Neuronal stem cell (in vitro differentiated cells): ENCODE measurements around the gene MPRIP.

ENCODE experiments used
- DNase-seq: peaks from one replicate; pipeline ENCODE4 v3.0.0-alpha.2; 2013; ENCODE audit warnings: low spot score
- H2AFZ ChIP-seq: one replicate; pipeline ENCODE4 v1.6.1; 2013; ENCODE audit warnings: mild to moderate bottlenecking, low read length, inconsistent platforms
- H2AK5ac ChIP-seq: 2 replicates; pipeline ENCODE4 v1.6.1; 2013; ENCODE audit warnings: low read depth, mild to moderate bottlenecking, inconsistent platforms, low read length, moderate library complexity, mixed read lengths
- H2BK120ac ChIP-seq: 2 replicates; pipeline ENCODE4 v1.6.1; 2013; ENCODE audit warnings: low read depth, mild to moderate bottlenecking, inconsistent platforms, low read length, moderate library complexity, mixed read lengths
- H2BK12ac ChIP-seq: one replicate; pipeline ENCODE4 v1.6.1; 2013; ENCODE audit warnings: low read length, inconsistent platforms
- H2BK15ac ChIP-seq: 2 replicates; pipeline ENCODE4 v1.6.1; 2013; ENCODE audit warnings: mild to moderate bottlenecking, low read length, inconsistent platforms, mixed read lengths
- H2BK5ac ChIP-seq: one replicate; pipeline ENCODE4 v1.6.1; 2013; ENCODE audit warnings: inconsistent platforms, mild to moderate bottlenecking, low read length, moderate library complexity
- H3K14ac ChIP-seq: one replicate; pipeline ENCODE4 v1.6.1; 2013; ENCODE audit warnings: low read length, inconsistent platforms
- H3K18ac ChIP-seq: 2 replicates; pipeline ENCODE4 v1.6.1; 2013; ENCODE audit warnings: low read length, inconsistent platforms
- H3K23ac ChIP-seq: 2 replicates; pipeline ENCODE4 v1.6.1; 2013; ENCODE audit warnings: low read depth, mild to moderate bottlenecking, mixed read lengths, low read length, inconsistent platforms; ENCODE audit not compliant: poor library complexity
- H3K27ac ChIP-seq: replicated peaks from 3 replicates; pipeline ENCODE4 v1.5.1; 2013; ENCODE audit warnings: low read length, inconsistent platforms
- H3K27me3 ChIP-seq, 3 experiments: 2 replicates each; pipeline ENCODE4 v1.6.1; 2013; ENCODE audit warnings: low read length in 3 of 3, mild to moderate bottlenecking in 2 of 3, inconsistent platforms in 1 of 3, low read depth in 1 of 3, mixed read lengths in 1 of 3, moderate library complexity in 1 of 3; ENCODE audit not compliant: control insufficient read depth in 3 of 3, insufficient read depth in 3 of 3
- H3K36me3 ChIP-seq, 2 donors: replicated peaks in 1 of 2; 2 replicates each; pipeline ENCODE4 v1.6.1; 2013; ENCODE audit warnings: low read length in 2 of 2; ENCODE audit not compliant: control insufficient read depth in 2 of 2, insufficient read depth in 2 of 2
- H3K4ac ChIP-seq: 2 replicates; pipeline ENCODE4 v1.6.1; 2013; ENCODE audit warnings: inconsistent platforms, mild to moderate bottlenecking, low read length, moderate library complexity
- H3K4me1 ChIP-seq, 2 donors: 1 replicate in 1 of 2; 2 replicates in 1 of 2; pipeline ENCODE4 v1.6.1; 2013; ENCODE audit warnings: low read length in 2 of 2, low read depth in 1 of 2; ENCODE audit not compliant: control insufficient read depth in 2 of 2, insufficient read depth in 1 of 2
- H3K4me2 ChIP-seq: one replicate; pipeline ENCODE4 v1.6.1; 2013; ENCODE audit warnings: mild to moderate bottlenecking, low read length, inconsistent platforms; ENCODE audit not compliant: insufficient read depth, poor library complexity, severe bottlenecking
- H3K4me3 ChIP-seq, 2 donors: 2 replicates each; pipeline ENCODE4 v1.5.1; 2013; ENCODE audit warnings: low read length in 2 of 2, mild to moderate bottlenecking in 2 of 2, inconsistent platforms in 1 of 2, moderate library complexity in 1 of 2
- H3K79me1 ChIP-seq: one replicate; pipeline ENCODE4 v1.6.1; 2013; ENCODE audit warnings: low read depth, mild to moderate bottlenecking, inconsistent platforms, low read length, moderate library complexity
- H3K9ac ChIP-seq: one replicate; pipeline ENCODE4 v1.6.1; 2013; ENCODE audit warnings: mild to moderate bottlenecking, low read depth, low read length, inconsistent platforms; ENCODE audit not compliant: poor library complexity
- H3K9me3 ChIP-seq, 2 donors: replicated peaks in 1 of 2; 2 replicates each; pipeline versions ENCODE3 to v1.6.1; 2013; ENCODE audit warnings: low read length in 2 of 2, mild to moderate bottlenecking in 2 of 2, inconsistent platforms in 1 of 2, low read depth in 1 of 2, mixed read lengths in 1 of 2, moderate library complexity in 1 of 2; ENCODE audit not compliant: control insufficient read depth in 2 of 2, insufficient read depth in 1 of 2
- H4K8ac ChIP-seq: one replicate; pipeline ENCODE4 v1.6.1; 2013; ENCODE audit warnings: low read depth, mild to moderate bottlenecking, inconsistent platforms, low read length, moderate library complexity
- H4K91ac ChIP-seq: one replicate; pipeline ENCODE4 v1.6.1; 2013; ENCODE audit warnings: low read length, low read depth, mild to moderate bottlenecking, inconsistent platforms; ENCODE audit not compliant: poor library complexity
- WGBS, 2 donors: extraction: QIAGEN DNeasy Blood & Tissue Kit; methylation state at CpG; one replicate each; pipeline ENCODE4 v1.1.7; 2013; ENCODE audit warnings: missing lambda C conversion rate in 2 of 2, mixed read lengths in 1 of 2; ENCODE audit not compliant: insufficient read length in 2 of 2, insufficient replicate concordance in 1 of 2; ENCODE audit errors: extremely low coverage in 2 of 2; 5-methylcytosine and 5-hydroxymethylcytosine counted together

MPRIP gene

DNA sequence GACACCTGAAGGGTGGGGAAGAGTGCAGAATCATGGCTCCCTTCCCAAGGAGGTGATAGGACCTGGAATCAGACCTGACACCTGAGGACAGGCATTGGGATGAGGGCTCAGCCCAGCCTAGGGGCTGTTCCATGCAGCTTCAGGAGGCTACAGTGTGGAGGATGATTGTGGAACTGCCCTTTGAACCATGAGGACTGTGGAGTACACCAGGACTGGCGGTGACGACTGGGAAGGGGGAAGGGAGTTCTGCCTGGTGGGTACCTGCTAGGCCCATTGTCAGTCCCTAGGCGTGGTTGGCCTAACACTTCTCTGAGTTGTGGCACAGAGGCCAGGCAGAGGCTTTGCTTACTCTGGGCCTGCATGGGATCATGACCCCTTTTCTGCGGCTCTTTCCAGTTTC lies 76.1 kb downstream of the MPRIP start:
- H2BK5ac ChIP-seq = no peak overlapping the region
- peaks cover 0 to 12% of the 10 kb centered on the region in 2 donors for H3K4me1 ChIP-seq
- no peak for DNase-seq
- no peak overlapping the region for H3K27ac ChIP-seq
- H2BK120ac ChIP-seq = no peak overlapping the region
- peaks cover 9% of the 10 kb centered on the region for H3K79me1 ChIP-seq
- no peak overlapping the region for H4K91ac ChIP-seq
- H3K23ac ChIP-seq = no peak overlapping the region
- H3K9ac ChIP-seq = peak overlapping the region; percentile 10
- H3K27me3 ChIP-seq = no peaks in the 10 kb centered on the region
- peaks cover 0 to 3% of the 10 kb centered on the region in 2 donors for H3K9me3 ChIP-seq
- H3K4me2 ChIP-seq = no peak overlapping the region
- peak overlapping the region; percentile 45 for H3K4ac ChIP-seq
- no peak overlapping the region for H4K8ac ChIP-seq
- H3K14ac ChIP-seq = no peak overlapping the region
- H2BK15ac ChIP-seq = no peak overlapping the region
- no peak overlapping the region for H2AFZ ChIP-seq
- no peak overlapping the region for H2AK5ac ChIP-seq
- no peaks in the 10 kb centered on the region for H3K36me3 ChIP-seq
- WGBS, 2 donors = no CpG with 5 or more reads among the region's 4 CpGs
- no peak overlapping the region for H3K4me3 ChIP-seq
- no peak overlapping the region for H2BK12ac ChIP-seq
- H3K18ac ChIP-seq = no peak overlapping the region

DNA sequence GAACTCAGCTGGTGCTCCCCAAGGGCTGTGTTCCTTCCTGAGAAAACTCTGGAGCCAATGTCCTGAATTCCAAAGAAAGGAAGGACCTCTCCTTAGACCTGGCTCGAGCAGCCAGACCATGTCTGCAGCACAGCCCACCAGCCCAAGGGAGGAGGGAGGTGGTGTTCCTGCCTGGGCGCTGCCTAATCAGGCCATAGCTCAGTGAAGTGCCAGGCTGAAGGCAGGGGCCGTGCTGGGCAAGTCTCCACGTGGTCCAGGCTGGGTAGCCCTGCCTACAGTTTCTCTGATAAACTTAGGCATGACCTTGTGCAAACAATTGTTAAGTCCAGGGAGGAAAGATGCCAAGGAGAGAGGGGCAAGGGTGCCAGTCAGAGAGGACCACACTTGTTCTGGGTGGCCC lies 76.8 kb downstream of the MPRIP start:
- Histone ChIP-seq H2BK5ac (peak overlapping the region; percentile 69), H2BK15ac (no peak overlapping the region), H3K4me1 (peaks cover 0 to 12% of the 10 kb centered on the region in 2 donors), H3K4ac (no peak overlapping the region), H3K4me3 (no peak overlapping the region), H3K27me3 (no peaks in the 10 kb centered on the region), H3K79me1 (peaks cover 12% of the 10 kb centered on the region), H3K4me2 (no peak overlapping the region), H3K36me3 (no peaks in the 10 kb centered on the region), H2BK120ac (no peak overlapping the region), H3K14ac (no peak overlapping the region), H2BK12ac (no peak overlapping the region), H3K27ac (no peak overlapping the region), H3K9ac (no peak overlapping the region), H2AFZ (no peak overlapping the region), H3K23ac (no peak overlapping the region), H3K18ac (no peak overlapping the region), H4K8ac (no peak overlapping the region), H3K9me3 (no peaks in the 10 kb centered on the region), H2AK5ac (no peak overlapping the region), H4K91ac (no peak overlapping the region)
- no peak for DNase-seq
- WGBS, 2 donors = no CpG with 5 or more reads among the region's 4 CpGs

DNA sequence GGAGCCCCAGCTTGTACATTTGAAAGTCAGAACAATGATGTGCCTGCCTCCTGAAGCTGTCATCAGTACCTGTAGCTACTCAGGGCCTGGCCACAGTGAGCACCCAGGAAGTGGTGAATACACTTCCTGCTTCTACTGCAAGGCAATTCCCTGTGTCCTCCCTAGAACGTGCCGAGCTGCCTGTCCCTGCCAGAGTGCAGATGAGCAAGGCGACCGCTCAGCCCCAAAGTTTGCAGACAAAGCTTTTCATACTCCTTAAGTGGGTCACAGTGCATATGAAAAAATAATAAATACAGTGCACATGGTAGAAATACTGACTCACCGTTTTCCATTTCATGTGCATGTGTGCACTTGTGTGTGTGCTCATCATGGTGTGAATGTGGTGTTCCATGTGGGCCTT lies 77.3 kb downstream of the MPRIP start:
- Histone ChIP-seq H3K27ac (no peak overlapping the region), H3K4me1 (peaks cover 0 to 12% of the 10 kb centered on the region in 2 donors), H3K23ac (no peak overlapping the region), H3K36me3 (no peaks in the 10 kb centered on the region), H3K4me3 (no peak overlapping the region), H2BK5ac (peak overlapping the region; percentile 69), H2BK15ac (no peak overlapping the region), H4K8ac (no peak overlapping the region), H3K9me3 (no peaks in the 10 kb centered on the region), H3K4ac (no peak overlapping the region), H3K18ac (no peak overlapping the region), H2BK120ac (no peak overlapping the region), H3K14ac (no peak overlapping the region), H2AK5ac (no peak overlapping the region), H4K91ac (no peak overlapping the region), H3K4me2 (no peak overlapping the region), H3K9ac (no peak overlapping the region), H2AFZ (no peak overlapping the region), H3K27me3 (no peaks in the 10 kb centered on the region), H2BK12ac (no peak overlapping the region), H3K79me1 (peaks cover 14% of the 10 kb centered on the region)
- no CpG with 5 or more reads among the region's 5 CpGs for WGBS, 2 donors
- no peak for DNase-seq

GRCh38 chr17:17120294-17120693 lies 78.0 kb downstream of the MPRIP start:
- H3K18ac ChIP-seq = no peak overlapping the region
- no peak overlapping the region for H2AK5ac ChIP-seq
- H2BK15ac ChIP-seq = no peak overlapping the region
- no CpG with 5 or more reads among the region's 4 CpGs for WGBS, 2 donors
- no peaks in the 10 kb centered on the region for H3K9me3 ChIP-seq
- peaks cover 13% of the 10 kb centered on the region for H3K79me1 ChIP-seq
- H2BK120ac ChIP-seq = no peak overlapping the region
- H2BK12ac ChIP-seq = no peak overlapping the region
- H3K9ac ChIP-seq = no peak overlapping the region
- no peak overlapping the region for H3K4me2 ChIP-seq
- H2BK5ac ChIP-seq = no peak overlapping the region
- no peak overlapping the region for H3K27ac ChIP-seq
- no peak overlapping the region for H3K14ac ChIP-seq
- no peak overlapping the region for H4K8ac ChIP-seq
- H3K27me3 ChIP-seq = no peaks in the 10 kb centered on the region
- H4K91ac ChIP-seq = no peak overlapping the region
- no peaks in the 10 kb centered on the region for H3K36me3 ChIP-seq
- H3K23ac ChIP-seq = no peak overlapping the region
- DNase-seq = no peak
- H3K4ac ChIP-seq = no peak overlapping the region
- H2AFZ ChIP-seq = no peak overlapping the region
- peaks cover 2 to 12% of the 10 kb centered on the region in 2 donors for H3K4me1 ChIP-seq
- no peak overlapping the region for H3K4me3 ChIP-seq
